Suprapubic skin (tissue), 4 donors: ENCODE measurements around the gene SLC28A1. TPM values are rescaled to one million over a fixed set of nuclear protein-coding genes. Genes with fewer than 3 reads are reported as not detected.

Experiments used
- DNase-seq, 2 donors: peaks; one replicate each; pipeline ENCODE4 v3.0.0-alpha.2; 2019; ENCODE audit warnings: low spot score in 2 of 2
- H3K27ac ChIP-seq: fragments of 200-600 bp; sonication (generic); one replicate; pipeline ENCODE4 v1.5.1; 2019
- H3K27me3 ChIP-seq: fragments of 200-600 bp; sonication (generic); one replicate; pipeline ENCODE4 v1.5.1; 2019
- H3K36me3 ChIP-seq: fragments of 200-600 bp; sonication (generic); one replicate; pipeline ENCODE4 v1.5.1; 2019
- H3K4me1 ChIP-seq: fragments of 200-600 bp; sonication (generic); one replicate; pipeline ENCODE4 v1.5.1; 2019
- H3K4me3 ChIP-seq: fragments of 200-600 bp; sonication (generic); one replicate; pipeline ENCODE4 v1.5.1; 2019; ENCODE audit warnings: mild to moderate bottlenecking
- H3K9me3 ChIP-seq: fragments of 200-600 bp; sonication (generic); one replicate; pipeline ENCODE4 v1.5.1; 2019
- EP300 ChIP-seq: sonication (generic); formaldehyde crosslinking; IDR thresholded peaks from one replicate; pipeline ENCODE4 v1.6.1; 2017; ENCODE audit warnings: antibody characterized with exemption
- POLR2A ChIP-seq, 2 donors: fragments of 450-650 bp; IDR thresholded peaks; one replicate each; pipeline ENCODE4 v1.6.1; 2017; ENCODE audit warnings: antibody characterized with exemption in 2 of 2, mild to moderate bottlenecking in 2 of 2, moderate library complexity in 2 of 2
- POLR2AphosphoS5 ChIP-seq, 3 donors: sonication (generic); formaldehyde crosslinking; IDR thresholded peaks; one replicate each; pipeline ENCODE4 v1.6.1; 2017; ENCODE audit warnings: antibody characterized with exemption in 3 of 3
- WGBS: methylation state at CpG from one replicate; pipeline ENCODE4 v1.1.5; 2018; 5-methylcytosine and 5-hydroxymethylcytosine counted together
- total RNA-seq, 4 donors: library from RNA; depleted of rRNA; stranded (reverse); fragments of >200 nt; gene quantifications; one replicate each; pipeline ENCODE4 v1.1.0, GENCODE V29; 2016
- TF ChIP-seq, protein P1 (sequence below), 2 donors: fragments of 200-600 bp in 1 of 2; fragments of 450-650 bp in 1 of 2; sonication (generic) in 1 of 2; IDR thresholded peaks; one replicate each; pipeline ENCODE4 v1.5.1; 2016 to 2019; ENCODE audit warnings: antibody characterized with exemption in 2 of 2, mild to moderate bottlenecking in 1 of 2, moderate library complexity in 1 of 2

SLC28A1 gene
- total RNA-seq, 4 donors from 2014 or later: not detected

DNA sequence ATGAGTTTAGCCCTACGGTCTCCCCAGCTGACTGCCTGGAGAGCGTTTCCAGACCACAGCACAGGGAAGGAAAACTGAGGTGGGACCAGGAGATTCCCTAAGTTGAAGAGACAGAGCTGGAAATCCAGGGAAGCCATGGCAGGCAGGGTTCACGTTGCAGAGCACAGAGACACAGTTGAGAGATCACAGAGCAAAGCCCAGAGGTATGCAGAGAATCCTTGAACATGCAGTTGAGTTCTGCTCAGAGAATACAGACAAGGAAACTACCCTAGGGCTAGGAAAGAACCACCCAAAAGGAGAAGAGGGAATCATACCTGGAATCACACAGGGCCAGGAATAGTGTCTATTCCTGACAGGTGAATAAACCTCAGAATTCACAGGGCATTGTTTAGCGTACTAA, 14.3 kb downstream of the SLC28A1 start:
- H3K27me3 ChIP-seq: no peaks in the 10 kb centered on the region
- no peak for DNase-seq
- no peak for TF ChIP-seq POLR2A (IDR thresholded peaks at IDR 0.05)
- no peak for TF ChIP-seq POLR2AphosphoS5 (IDR thresholded peaks at IDR 0.05)
- TF ChIP-seq EP300: no peak
- TF ChIP-seq, protein P1, sequence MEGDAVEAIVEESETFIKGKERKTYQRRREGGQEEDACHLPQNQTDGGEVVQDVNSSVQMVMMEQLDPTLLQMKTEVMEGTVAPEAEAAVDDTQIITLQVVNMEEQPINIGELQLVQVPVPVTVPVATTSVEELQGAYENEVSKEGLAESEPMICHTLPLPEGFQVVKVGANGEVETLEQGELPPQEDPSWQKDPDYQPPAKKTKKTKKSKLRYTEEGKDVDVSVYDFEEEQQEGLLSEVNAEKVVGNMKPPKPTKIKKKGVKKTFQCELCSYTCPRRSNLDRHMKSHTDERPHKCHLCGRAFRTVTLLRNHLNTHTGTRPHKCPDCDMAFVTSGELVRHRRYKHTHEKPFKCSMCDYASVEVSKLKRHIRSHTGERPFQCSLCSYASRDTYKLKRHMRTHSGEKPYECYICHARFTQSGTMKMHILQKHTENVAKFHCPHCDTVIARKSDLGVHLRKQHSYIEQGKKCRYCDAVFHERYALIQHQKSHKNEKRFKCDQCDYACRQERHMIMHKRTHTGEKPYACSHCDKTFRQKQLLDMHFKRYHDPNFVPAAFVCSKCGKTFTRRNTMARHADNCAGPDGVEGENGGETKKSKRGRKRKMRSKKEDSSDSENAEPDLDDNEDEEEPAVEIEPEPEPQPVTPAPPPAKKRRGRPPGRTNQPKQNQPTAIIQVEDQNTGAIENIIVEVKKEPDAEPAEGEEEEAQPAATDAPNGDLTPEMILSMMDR (IDR thresholded peaks at IDR 0.05): no peak
- no peaks in the 10 kb centered on the region for H3K4me1 ChIP-seq
- H3K27ac ChIP-seq: no peak overlapping the region
- H3K4me3 ChIP-seq: no peak overlapping the region
- no peaks in the 10 kb centered on the region for H3K9me3 ChIP-seq
- 56% methylated on average over 4 of the region's 4 CpGs for WGBS
- H3K36me3 ChIP-seq: no peaks in the 10 kb centered on the region

DNA sequence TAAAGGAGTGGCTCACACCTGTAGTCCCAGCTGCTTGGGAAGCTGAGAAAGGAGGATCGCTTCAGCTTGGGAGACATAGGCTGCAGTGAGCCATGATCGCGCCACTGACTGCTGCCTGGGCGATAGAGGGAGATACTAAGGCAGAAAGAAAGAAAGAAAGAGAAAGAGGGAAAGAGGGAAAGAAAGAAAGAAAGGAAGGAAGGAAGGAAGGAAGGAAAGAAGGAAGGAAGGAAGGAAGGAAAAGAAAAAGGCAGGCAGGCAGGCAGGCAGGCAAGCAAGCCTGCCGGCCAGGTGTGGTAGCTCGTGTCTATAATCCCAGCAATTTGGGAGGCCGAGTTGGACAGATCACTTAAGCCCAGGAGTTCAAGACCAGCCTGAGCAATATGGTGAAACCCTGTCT, 15.3 kb downstream of the SLC28A1 start:
- peaks cover 4% of the 10 kb centered on the region for H3K4me1 ChIP-seq
- H3K4me3 ChIP-seq: no peak overlapping the region
- no peak for DNase-seq
- H3K27me3 ChIP-seq: no peaks in the 10 kb centered on the region
- 82% methylated on average over 7 of the region's 7 CpGs for WGBS
- TF ChIP-seq EP300: no peak
- no peak for TF ChIP-seq POLR2A (IDR thresholded peaks at IDR 0.05)
- TF ChIP-seq, protein P1 (IDR thresholded peaks at IDR 0.05): no peak
- TF ChIP-seq POLR2AphosphoS5 (IDR thresholded peaks at IDR 0.05): no peak
- no peak overlapping the region for H3K27ac ChIP-seq
- H3K36me3 ChIP-seq: no peaks in the 10 kb centered on the region
- H3K9me3 ChIP-seq: no peaks in the 10 kb centered on the region

GRCh38 chr15:84901540-84901939, 17.1 kb downstream of the SLC28A1 start:
- Histone ChIP-seq H3K27me3 (no peaks in the 10 kb centered on the region), H3K9me3 (no peaks in the 10 kb centered on the region), H3K27ac (no peak overlapping the region), H3K4me3 (no peak overlapping the region), H3K36me3 (no peaks in the 10 kb centered on the region), H3K4me1 (peaks cover 9% of the 10 kb centered on the region)
- TF ChIP-seq POLR2A (IDR thresholded peaks at IDR 0.05): no peak
- no peak for TF ChIP-seq EP300
- TF ChIP-seq, protein P1 (IDR thresholded peaks at IDR 0.05): no peak
- no peak for TF ChIP-seq POLR2AphosphoS5 (IDR thresholded peaks at IDR 0.05)
- no peak for DNase-seq
- 95% methylated on average over 2 of the region's 2 CpGs for WGBS

GRCh38 chr15:84903751-84904150, 19.3 kb downstream of the SLC28A1 start:
- H3K27ac ChIP-seq: no peak overlapping the region
- H3K36me3 ChIP-seq: no peaks in the 10 kb centered on the region
- no peaks in the 10 kb centered on the region for H3K27me3 ChIP-seq
- WGBS: 92% methylated on average over 2 of the region's 2 CpGs
- H3K4me3 ChIP-seq: no peak overlapping the region
- H3K4me1 ChIP-seq: peaks cover 9% of the 10 kb centered on the region
- no peaks in the 10 kb centered on the region for H3K9me3 ChIP-seq
- DNase-seq: no peak
- TF ChIP-seq, protein P1 (IDR thresholded peaks at IDR 0.05): no peak
- TF ChIP-seq POLR2A (IDR thresholded peaks at IDR 0.05) (no peak), EP300 (no peak), POLR2AphosphoS5 (IDR thresholded peaks at IDR 0.05) (no peak)

- H3K27ac ChIP-seq: no peak overlapping the region
- no peaks in the 10 kb centered on the region for H3K36me3 ChIP-seq
- TF ChIP-seq, protein P1 (IDR thresholded peaks at IDR 0.05): no peak
- TF ChIP-seq POLR2A (IDR thresholded peaks at IDR 0.05) (no peak), EP300 (no peak), POLR2AphosphoS5 (IDR thresholded peaks at IDR 0.05) (no peak)
- no peaks in the 10 kb centered on the region for H3K27me3 ChIP-seq
- peaks cover 9% of the 10 kb centered on the region for H3K4me1 ChIP-seq
- DNase-seq: no peak
- H3K4me3 ChIP-seq: no peak overlapping the region
- no CpG with 5 or more reads among the region's 2 CpGs for WGBS
- H3K9me3 ChIP-seq: no peaks in the 10 kb centered on the region
These were observed 20.0 kb downstream of the SLC28A1 start for GRCh38 chr15:84904419-84904818.
